ENCODE results near the gene MROH8.
"Not testable (repeated sequence)": the region's sequence is repeated elsewhere in the genome, so short reads cannot be mapped to it uniquely, and the experiment has no call there.

DNA sequence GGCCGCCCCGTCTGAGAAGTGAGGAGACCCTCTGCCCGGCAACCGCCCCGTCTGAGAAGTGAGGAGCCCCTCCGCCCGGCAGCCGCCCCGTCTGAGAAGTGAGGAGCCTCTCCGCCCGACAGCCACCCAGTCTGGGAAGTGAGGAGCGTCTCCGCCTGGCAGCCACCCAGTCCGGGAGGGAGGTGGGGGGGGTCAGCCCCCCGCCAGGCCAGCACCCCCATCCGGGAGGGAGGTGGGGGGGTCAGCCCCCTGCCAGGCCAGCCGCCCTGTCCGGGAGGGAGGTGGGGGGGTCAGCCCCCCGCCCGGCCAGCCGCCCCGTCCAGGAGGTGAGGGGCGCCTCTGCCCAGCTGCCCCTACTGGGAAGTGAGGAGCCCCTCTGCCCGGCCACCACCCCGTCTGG lies 109.8 kb downstream of the MROH8 start:
- TF ChIP-seq, protein P1, sequence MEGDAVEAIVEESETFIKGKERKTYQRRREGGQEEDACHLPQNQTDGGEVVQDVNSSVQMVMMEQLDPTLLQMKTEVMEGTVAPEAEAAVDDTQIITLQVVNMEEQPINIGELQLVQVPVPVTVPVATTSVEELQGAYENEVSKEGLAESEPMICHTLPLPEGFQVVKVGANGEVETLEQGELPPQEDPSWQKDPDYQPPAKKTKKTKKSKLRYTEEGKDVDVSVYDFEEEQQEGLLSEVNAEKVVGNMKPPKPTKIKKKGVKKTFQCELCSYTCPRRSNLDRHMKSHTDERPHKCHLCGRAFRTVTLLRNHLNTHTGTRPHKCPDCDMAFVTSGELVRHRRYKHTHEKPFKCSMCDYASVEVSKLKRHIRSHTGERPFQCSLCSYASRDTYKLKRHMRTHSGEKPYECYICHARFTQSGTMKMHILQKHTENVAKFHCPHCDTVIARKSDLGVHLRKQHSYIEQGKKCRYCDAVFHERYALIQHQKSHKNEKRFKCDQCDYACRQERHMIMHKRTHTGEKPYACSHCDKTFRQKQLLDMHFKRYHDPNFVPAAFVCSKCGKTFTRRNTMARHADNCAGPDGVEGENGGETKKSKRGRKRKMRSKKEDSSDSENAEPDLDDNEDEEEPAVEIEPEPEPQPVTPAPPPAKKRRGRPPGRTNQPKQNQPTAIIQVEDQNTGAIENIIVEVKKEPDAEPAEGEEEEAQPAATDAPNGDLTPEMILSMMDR (IDR thresholded peaks at IDR 0.05) = not testable (repeated sequence)
- TF ChIP-seq POLR2A (IDR thresholded peaks at IDR 0.05) = not testable (repeated sequence)

Data from gastroesophageal sphincter (tissue), 3 donors.